ENCODE results near the gene CNTN5. TPM values are rescaled to one million over a fixed set of nuclear protein-coding genes. Genes with fewer than 3 reads are reported as not detected.

CNTN5 gene
- total RNA-seq, 4 donors from 2014 or later: 0.16 TPM; not detected in 3

DNA sequence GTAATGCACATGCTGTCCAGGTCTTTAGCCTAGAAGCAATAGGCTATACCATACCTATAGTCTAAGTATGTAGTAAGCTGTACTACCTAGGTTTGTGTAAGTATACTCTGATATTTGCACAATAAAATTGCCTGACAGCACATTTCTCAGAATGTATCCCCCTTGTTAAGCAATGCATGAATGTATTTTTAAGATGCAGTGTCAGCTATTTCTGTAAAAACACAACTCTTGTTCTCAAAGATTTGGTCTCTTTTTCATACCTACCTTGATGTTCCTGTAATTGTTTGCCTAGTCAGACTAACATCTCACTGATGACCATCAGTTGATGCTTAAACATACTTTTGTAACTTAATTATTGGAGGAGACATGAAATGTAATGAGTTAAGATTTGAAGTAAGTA is 619.9 kb downstream of the CNTN5 start:
- no peaks in the 10 kb centered on the region for H3K36me3 ChIP-seq
- TF ChIP-seq POLR2A (IDR thresholded peaks at IDR 0.05): no peak
- TF ChIP-seq, protein P1, sequence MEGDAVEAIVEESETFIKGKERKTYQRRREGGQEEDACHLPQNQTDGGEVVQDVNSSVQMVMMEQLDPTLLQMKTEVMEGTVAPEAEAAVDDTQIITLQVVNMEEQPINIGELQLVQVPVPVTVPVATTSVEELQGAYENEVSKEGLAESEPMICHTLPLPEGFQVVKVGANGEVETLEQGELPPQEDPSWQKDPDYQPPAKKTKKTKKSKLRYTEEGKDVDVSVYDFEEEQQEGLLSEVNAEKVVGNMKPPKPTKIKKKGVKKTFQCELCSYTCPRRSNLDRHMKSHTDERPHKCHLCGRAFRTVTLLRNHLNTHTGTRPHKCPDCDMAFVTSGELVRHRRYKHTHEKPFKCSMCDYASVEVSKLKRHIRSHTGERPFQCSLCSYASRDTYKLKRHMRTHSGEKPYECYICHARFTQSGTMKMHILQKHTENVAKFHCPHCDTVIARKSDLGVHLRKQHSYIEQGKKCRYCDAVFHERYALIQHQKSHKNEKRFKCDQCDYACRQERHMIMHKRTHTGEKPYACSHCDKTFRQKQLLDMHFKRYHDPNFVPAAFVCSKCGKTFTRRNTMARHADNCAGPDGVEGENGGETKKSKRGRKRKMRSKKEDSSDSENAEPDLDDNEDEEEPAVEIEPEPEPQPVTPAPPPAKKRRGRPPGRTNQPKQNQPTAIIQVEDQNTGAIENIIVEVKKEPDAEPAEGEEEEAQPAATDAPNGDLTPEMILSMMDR (IDR thresholded peaks at IDR 0.05 in 4 of 5, conservative IDR thresholded peaks at IDR 0.05 in 1 of 5): no peak
- H3K27me3 ChIP-seq: no peaks in the 10 kb centered on the region
- in situ Hi-C loops (cut with MboI; ENCODE audit: low sequenced_read_pairs in 4 of 4): no loop called here
- intact Hi-C loops (cut with DNase I; ENCODE audit: low total_unique reads): no loop called here
- no peak for DNase-seq
- H3K27ac ChIP-seq: no peak overlapping the region
- no peak overlapping the region for H3K4me3 ChIP-seq
- no peak for ATAC-seq
- H3K9me3 ChIP-seq: no peaks in the 10 kb centered on the region
- no peaks in the 10 kb centered on the region for H3K4me1 ChIP-seq

DNA sequence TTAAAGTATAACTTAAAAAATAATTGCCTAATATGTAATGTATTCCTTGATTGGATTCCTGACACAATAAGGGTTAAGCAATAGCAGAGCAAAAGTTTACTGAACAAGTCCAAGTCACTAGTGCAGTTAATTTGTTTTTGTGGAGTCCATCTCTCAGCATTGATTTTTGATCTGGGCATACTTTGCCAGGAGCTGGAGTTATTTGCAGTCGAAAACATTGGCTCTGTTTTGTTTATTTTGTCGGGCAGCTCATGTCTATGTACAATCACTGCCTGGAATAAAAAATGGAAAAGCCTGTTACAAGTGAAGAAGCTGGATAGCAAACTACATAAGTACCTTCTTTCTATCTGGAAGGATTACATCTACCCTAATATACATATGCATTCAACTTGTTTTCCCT is 625.2 kb downstream of the CNTN5 start:
- no peak overlapping the region for H3K27ac ChIP-seq
- intact Hi-C loops (cut with DNase I; ENCODE audit: low total_unique reads) (no loop called here), in situ Hi-C loops (cut with MboI; ENCODE audit: low sequenced_read_pairs in 4 of 4) (no loop called here)
- DNase-seq: no peak
- no peaks in the 10 kb centered on the region for H3K27me3 ChIP-seq
- no peaks in the 10 kb centered on the region for H3K36me3 ChIP-seq
- no peak overlapping the region for H3K4me3 ChIP-seq
- no peaks in the 10 kb centered on the region for H3K4me1 ChIP-seq
- ATAC-seq: no peak
- no peaks in the 10 kb centered on the region for H3K9me3 ChIP-seq
- TF ChIP-seq, protein P1 (IDR thresholded peaks at IDR 0.05 in 4 of 5, conservative IDR thresholded peaks at IDR 0.05 in 1 of 5): no peak
- no peak for TF ChIP-seq POLR2A (IDR thresholded peaks at IDR 0.05)

DNA sequence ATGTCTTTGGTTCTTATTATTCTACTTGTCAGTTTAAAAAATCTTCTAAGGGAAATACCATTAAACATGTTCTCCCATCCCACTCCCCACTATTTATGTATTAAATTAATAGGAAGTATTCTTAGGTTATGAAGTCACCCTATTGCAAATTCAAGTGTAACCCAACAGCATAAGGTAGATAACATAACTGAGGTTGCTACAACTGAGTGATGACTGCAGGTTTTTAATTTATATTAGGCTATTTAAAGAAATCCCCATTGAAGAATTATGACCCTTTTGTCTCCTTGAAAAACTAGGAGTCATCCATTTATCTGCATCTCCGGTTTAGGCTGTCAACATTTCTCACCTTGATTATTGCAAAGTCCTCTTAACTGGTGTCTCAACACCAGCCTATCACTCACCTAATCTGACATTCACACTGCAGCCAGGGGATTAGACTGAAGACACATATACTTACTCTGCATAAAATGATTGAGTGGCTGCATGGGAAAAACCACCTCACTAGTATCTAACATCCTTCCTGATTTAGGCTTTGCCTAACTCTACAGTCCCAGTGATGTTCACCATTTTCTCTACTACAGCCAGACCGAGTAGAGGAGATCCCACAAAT is 649.4 kb downstream of the CNTN5 start:
- H3K27ac ChIP-seq: no peak overlapping the region
- no peaks in the 10 kb centered on the region for H3K36me3 ChIP-seq
- H3K9me3 ChIP-seq: no peaks in the 10 kb centered on the region
- H3K4me1 ChIP-seq: no peaks in the 10 kb centered on the region
- intact Hi-C loops (cut with DNase I; ENCODE audit: low total_unique reads) (no loop called here), in situ Hi-C loops (cut with MboI; ENCODE audit: low sequenced_read_pairs in 4 of 4) (no loop called here)
- DNase-seq (no peak), ATAC-seq (no peak)
- no peak overlapping the region for H3K4me3 ChIP-seq
- H3K27me3 ChIP-seq: no peaks in the 10 kb centered on the region
- TF ChIP-seq POLR2A (IDR thresholded peaks at IDR 0.05): no peak
- TF ChIP-seq, protein P1 (IDR thresholded peaks at IDR 0.05 in 4 of 5, conservative IDR thresholded peaks at IDR 0.05 in 1 of 5): no peak

DNA sequence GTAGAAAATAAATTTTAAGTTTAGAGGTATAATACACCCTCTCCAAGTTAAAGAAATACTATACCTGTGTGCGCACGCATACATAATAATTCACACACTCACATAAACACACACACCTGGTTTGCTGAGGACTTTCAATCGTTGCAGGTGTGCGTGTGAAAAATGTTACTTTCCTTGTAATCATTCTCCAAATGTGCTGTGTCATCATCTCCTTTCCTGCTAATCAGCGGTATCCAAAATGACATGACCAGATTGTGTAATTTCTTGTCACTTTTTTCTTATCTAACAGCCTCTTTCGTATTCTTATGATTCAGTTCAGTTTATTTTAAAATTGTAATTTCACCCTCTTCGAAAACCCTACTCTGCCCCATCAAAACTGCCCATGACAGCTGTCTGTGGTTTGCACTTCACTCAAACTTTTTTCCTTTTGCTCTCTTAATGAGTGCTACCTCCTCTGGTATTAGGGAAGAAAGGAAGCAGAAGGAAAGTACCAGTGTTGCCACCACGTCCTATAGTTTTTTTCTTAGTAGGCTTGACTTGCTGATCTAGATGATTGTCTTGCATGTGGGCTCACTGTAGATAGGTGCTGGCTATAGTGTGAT is 651.2 kb downstream of the CNTN5 start:
- Histone ChIP-seq H3K27me3 (no peaks in the 10 kb centered on the region), H3K9me3 (no peaks in the 10 kb centered on the region), H3K4me3 (no peak overlapping the region), H3K36me3 (no peaks in the 10 kb centered on the region), H3K27ac (no peak overlapping the region), H3K4me1 (no peaks in the 10 kb centered on the region)
- intact Hi-C loops (cut with DNase I; ENCODE audit: low total_unique reads): no loop called here
- TF ChIP-seq, protein P1 (IDR thresholded peaks at IDR 0.05 in 4 of 5, conservative IDR thresholded peaks at IDR 0.05 in 1 of 5): no peak
- no peak for TF ChIP-seq POLR2A (IDR thresholded peaks at IDR 0.05)
- no peak for DNase-seq
- ATAC-seq: no peak
- in situ Hi-C loops (cut with MboI; ENCODE audit: low sequenced_read_pairs in 4 of 4): no loop called here

All from gastrocnemius medialis (tissue), 4 donors.